Measurements from ENCODE around the gene COBL. TPM values are rescaled to one million over a fixed set of nuclear protein-coding genes. Genes with fewer than 3 reads are reported as not detected.

COBL gene
- total and polyA plus RNA-seq, 2 of the 8 experiments (the other 6 are each of a cell fraction or from before 2014, with no cell fraction given): 13.8 to 40.4 TPM

- no peak for TF ChIP-seq ATF3 (IDR thresholded peaks at IDR 0.05; ENCODE audit: insufficient read depth, low read depth, low read length)
- no peak for TF ChIP-seq BCL11A (IDR thresholded peaks at IDR 0.05; ENCODE audit: low read depth in 2 of 2, low read length in 2 of 2)
- no peak for TF ChIP-seq BRCA1 (IDR thresholded peaks at IDR 0.05; ENCODE audit: low read depth, low read length)
- no peak for TF ChIP-seq JUND (IDR thresholded peaks at IDR 0.05; ENCODE audit: low read length)
- TF ChIP-seq RNF2 (IDR thresholded peaks at IDR 0.05; ENCODE audit: borderline replicate concordance, low read depth, low read length, missing control alignments, poor library complexity, severe bottlenecking): no peak
Measured at GRCh38 chr7:51256209-51256781, 60.3 kb downstream of the COBL start (continued).
